ENCODE data around the gene RALGAPA2.

The RALGAPA2 gene

DNA sequence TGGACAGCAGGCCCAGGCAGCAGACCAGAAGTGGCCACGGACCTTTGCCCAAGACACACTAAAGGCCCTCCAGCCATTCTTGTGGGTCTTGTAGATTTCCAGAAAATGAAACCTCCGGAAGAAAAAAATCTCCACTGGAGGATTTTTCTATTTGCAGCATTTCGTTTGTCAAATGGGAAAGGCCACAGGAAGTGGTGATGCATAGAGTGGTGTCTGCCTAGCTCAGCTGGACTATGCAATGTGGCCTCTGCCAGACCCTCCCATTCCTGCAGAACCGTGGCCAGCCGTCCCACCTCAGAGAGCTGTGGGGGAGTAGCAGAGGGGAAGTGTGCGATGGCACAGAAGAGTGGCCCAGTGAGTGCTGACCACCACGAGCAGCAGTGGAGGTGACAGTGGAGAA, 368.5 kb downstream of the RALGAPA2 start:
- Histone ChIP-seq H3K9ac (ENCODE audit: low read length) (no peak overlapping the region), H2AFZ (ENCODE audit: low read depth, low read length, severe bottlenecking) (no peak overlapping the region), H4K20me1 (ENCODE audit: low read depth, low read length) (no peaks in the 10 kb centered on the region), H3K79me2 (ENCODE audit: insufficient read depth, low read length) (no peaks in the 10 kb centered on the region), H3K27ac (ENCODE audit: low read depth, low read length) (no peak overlapping the region), H3F3A (ENCODE audit: insufficient read depth) (no peaks in the 10 kb centered on the region), H3K9me3 (ENCODE audit: insufficient read depth, low read length) (no peaks in the 10 kb centered on the region), H3K9me2 (replicated peaks; ENCODE audit: insufficient read depth, low read length) (no peaks in the 10 kb centered on the region), H3K27me3 (ENCODE audit: low read length) (no peaks in the 10 kb centered on the region), H3K4me2 (ENCODE audit: low read depth, low read length, poor library complexity, severe bottlenecking) (no peak overlapping the region), H3K36me3 (ENCODE audit: low read length) (no peaks in the 10 kb centered on the region), H3K4me3 (ENCODE audit: insufficient read depth, low read length, poor library complexity, severe bottlenecking) (no peak overlapping the region)
- TF ChIP-seq, protein P1, sequence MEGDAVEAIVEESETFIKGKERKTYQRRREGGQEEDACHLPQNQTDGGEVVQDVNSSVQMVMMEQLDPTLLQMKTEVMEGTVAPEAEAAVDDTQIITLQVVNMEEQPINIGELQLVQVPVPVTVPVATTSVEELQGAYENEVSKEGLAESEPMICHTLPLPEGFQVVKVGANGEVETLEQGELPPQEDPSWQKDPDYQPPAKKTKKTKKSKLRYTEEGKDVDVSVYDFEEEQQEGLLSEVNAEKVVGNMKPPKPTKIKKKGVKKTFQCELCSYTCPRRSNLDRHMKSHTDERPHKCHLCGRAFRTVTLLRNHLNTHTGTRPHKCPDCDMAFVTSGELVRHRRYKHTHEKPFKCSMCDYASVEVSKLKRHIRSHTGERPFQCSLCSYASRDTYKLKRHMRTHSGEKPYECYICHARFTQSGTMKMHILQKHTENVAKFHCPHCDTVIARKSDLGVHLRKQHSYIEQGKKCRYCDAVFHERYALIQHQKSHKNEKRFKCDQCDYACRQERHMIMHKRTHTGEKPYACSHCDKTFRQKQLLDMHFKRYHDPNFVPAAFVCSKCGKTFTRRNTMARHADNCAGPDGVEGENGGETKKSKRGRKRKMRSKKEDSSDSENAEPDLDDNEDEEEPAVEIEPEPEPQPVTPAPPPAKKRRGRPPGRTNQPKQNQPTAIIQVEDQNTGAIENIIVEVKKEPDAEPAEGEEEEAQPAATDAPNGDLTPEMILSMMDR (IDR thresholded peaks at IDR 0.05; ENCODE audit: insufficient read depth, low read length, poor library complexity, severe bottlenecking): no peak
- TF ChIP-seq EZH2phosphoT487 (conservative IDR thresholded peaks at IDR 0.05; ENCODE audit: low read length): no peak
